Stimulated activated CD8-positive, alpha-beta memory T cell treated with anti-CD3 and anti-CD28 coated beads, Interleukin-12 subunit alpha, Interleukin-12 subunit beta, amount 100 ng/mL, for 1 hour (primary cell): ENCODE measurements around the gene SERP2.
"Not testable (repeated sequence)": the region's sequence is repeated elsewhere in the genome, so short reads cannot be mapped to it uniquely, and the experiment has no call there.

Source experiments
- DNase-seq: peaks from one replicate; pipeline ENCODE4 v3.0.0-alpha.2; 2020; ENCODE audit warnings: low read depth

SERP2 gene

DNA sequence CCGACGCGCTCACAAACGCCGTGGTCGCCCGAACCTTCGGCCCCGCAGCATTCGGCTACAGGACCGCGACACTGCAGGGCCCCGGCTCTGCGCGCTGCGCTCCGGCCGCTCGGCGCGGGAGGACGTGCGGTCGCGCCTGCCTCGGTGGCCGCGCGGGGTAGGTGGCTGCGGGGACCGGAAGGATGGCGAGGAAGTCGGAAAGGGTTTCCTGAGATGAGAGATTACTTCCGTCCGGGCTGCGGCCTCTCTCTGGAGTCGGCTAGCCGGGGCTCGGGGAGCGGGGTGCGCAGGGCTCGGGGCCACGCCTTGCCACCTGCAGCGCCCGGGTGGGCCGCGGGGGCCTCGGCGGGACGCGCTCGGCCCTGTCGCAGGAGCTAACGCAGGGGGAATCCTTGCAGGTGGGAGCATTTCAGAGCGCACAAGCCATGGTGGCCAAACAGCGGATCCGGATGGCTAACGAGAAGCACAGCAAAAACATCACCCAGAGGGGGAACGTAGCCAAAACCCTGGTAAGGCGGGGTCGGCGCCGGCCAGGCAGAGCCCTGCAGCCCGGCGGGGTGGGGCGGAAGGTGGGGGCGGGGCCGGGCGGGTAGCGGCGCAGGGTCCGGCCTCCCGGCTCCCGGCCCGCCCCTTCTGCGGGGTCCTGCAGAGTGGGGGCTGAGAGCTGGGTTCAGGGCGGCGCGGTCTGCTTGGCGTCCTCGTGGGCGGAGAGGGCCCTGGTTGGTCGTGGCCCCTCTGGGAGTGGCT lies at the start of gene SERP2:
Gene SERP2, plus strand, starts transcription at position 224 of the 747 bp plus-strand sequence. Its CDS starts 202 bp downstream, at position 426.
- no peak for DNase-seq

DNA sequence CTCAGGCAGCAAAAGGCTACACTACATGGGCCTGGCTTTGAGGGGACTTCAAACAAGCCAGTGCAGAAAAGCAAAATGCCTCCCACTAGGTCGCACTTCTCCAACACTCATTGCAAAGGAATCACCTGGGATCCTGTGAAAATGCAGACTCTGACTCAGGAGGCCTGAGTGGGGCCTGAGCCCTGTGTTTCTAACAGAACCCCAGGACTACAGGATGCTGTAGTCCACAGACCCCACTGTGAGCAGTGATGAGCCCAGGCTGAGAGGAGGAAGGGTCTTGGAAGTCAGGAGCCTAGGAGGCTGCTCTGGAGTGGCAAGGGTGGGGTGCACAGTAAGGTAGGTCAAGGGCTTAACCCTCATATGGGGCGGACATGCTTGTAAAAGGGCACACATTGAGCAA lies 46.7 kb upstream of the SERP2 start:
- no peak for DNase-seq

DNA sequence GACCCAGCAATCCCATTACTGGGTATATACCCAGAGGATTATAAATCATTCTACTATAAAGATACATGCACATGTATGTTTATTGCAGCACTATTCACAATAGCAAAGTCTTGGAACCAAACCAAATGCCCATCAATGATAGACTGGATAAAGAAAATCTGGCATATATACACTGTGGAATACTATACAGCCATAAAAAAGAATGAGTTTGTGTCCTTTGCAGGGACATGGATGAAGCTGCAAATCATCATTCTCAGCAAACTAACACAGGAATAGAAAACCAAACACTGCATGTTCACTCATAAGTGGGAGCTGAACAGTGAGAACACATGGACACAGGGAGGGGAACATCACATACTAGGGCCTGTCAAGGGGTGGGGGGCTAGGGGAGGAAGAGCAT lies 44.6 kb upstream of the SERP2 start:
- DNase-seq: not testable (repeated sequence)

DNA sequence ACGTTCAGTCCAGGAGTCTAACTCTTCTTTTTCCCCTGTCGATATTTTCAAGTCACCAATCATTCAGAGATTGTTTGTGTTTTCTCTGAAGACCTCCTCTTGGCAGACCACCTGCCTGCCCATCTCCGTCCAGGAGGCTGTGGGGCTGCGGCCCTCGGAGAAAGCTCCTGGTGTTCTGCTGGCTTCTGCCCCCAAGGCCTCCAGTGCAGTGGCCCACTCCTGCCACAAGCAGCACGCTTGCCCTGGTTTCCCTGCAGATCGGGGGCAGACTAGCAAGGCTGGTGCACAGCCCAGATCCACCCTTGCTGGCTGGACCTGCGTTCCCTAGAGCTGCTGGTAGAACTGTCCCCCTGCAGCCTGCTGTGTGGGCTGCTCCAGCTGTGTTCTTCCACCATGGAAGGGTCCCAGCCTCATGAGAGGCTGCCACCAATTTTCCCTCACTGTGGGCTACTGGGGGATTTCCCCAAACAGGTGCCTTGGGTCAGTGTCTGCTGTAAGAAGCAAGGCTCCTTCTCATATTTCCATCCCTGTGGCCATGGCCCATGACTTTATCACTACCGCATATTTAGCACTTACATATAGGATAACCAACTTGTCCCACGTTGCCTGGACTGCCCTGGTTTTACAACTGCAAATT lies 43.6 kb upstream of the SERP2 start:
- DNase-seq: no peak

DNA sequence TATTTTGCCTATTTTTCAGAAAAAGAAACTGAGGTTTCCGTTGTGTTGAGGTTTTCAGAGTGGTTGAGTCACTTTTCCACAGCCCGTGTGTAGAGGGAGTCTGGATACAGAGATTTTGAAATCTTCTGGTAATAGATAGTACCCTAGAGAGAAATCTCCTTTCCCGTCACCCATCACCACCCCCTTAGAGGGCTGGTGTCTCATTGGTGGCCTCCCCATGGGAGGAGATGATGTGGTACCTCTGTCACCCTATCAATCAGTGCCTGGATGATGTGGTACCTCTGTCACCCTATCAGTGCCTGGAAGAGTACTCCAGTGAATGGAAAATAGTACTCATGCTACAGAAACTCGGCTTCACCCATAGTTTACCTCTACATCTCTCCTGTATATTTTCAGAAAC lies 42.2 kb upstream of the SERP2 start:
- DNase-seq: no peak

DNA sequence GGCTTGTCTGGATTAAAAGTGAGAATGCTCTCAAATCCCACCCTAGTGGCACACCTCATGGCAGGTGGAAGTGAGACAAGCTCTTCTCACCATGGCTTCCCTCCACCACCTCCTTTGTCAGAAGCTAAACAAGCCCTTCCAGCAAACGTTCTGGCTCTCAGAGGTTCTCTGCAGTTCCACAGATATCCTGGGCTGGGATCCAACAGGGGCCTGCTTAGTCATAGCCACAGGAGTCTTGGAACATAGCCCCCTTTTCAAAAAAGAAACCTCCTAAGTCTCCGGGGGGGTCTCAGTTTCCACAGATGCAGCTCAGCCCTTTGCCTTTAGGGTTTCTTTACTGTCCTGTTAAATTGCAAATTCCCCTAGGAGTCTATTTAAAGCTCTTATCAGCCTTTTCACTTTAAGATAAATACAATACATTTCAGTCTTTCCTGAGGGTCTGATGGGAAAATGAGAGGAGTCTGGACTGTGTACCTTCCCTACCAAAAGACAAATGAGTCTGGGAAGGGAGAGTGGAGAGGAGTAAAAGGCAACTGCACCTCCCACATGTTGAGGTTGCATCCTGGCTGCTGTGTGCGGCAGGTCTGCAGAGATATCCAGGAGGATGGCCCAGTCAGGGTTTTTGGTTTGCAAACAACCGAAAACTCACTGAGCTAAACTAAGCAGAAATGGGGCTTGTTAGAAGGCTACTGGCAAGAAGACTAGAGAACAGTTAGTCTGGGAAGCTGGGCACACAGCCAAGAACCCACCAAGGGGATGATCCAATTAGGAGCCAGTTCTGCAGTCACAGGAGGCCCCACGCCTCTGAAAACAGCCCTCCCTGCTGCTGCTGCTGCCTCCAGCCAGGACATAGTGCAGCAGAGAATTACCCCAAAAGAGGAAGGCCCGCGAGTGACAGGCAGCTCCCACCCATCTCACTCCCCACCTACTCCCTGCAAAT lies 41.4 kb upstream of the SERP2 start:
- DNase-seq: no peak

DNA sequence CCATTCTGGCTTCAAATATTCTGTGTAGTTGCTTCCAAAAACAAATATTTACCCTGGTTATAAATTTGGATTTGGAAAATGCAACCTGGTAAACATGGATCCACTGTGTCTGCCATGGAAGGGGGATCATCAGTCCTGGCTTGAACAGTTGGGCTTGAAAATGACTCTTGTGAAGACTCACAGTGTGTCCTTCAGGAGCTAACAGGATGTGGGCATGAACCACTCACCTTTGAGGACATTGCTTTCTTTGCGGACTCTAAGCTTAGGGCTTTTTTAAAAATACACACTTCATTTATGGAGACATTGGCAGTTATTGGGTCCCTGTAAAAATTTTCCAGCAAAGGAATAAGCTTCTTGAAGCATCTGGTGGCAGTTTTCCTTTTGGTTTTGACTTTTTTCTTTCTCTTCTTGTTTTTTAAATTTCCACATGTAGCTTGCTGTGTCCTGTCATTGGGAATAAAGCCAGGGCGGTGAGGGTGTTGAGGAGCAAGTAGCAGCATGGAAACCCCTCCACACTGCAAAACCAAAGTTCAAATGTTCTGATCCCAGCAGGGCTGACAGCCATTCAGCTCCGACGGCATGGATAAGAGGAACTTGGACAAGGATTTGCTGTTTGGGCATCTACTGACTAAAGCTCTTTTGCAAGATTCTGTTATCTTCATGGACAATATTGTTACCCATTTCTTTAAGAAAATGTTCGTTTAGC lies 39.5 kb upstream of the SERP2 start:
- DNase-seq: no peak

DNA sequence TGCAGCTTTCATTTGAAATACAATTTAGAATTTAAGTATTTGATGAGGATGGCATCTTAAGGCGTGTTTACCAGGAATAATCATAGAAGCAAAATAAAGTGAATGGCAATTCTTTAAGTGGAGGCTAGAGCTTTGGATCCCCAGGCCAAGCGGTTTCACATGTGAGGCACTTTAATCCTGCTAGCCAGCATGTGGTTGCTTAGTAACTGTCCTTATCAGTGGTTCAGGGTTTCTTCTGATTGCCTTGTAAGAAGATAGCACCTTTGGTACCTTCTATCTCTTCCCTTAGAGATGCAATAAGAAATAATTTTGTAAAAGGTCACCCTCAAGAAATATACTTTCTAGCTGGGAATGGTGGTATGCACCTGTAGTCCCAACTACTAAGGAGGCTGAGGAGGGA lies 38.9 kb upstream of the SERP2 start:
- DNase-seq: no peak

DNA sequence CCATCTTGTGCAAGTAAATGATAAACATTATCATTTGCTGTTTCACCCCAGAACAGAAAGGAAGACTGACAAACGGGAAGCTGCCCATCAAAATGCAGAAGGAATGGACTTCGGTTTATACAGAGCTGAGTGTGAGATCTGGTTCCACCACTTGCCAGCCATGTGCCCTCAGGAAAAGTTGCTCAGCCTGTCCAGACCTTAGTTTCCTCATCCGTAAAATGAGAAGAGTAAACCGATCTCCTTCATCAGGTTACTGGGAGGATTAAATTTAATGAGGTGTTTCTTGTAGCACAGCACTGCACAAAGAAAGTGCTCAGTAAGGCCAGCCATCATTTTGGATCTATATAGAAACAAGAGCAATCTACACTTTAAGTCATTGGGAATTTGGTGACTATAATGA lies 36.7 kb upstream of the SERP2 start:
- DNase-seq: no peak

DNA sequence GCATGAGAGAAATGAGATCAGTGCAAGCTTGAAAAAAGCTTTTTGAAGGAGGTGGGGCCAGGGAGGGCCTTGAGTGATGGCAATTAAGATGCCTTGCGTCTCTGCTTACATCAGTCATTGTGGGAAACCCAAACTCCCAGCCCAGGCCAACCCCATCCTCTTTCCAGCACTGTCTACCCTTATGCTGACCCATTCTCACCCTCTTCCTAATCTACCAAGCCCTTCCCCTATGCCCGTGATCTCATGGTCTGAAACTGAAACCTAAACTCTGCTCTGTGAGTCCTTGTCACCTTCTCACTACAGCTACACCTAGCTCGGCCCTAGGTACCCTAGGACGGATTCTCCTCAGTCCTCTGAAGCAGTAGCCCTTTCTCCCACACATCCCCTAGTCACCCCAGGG lies 36.0 kb upstream of the SERP2 start:
- no peak for DNase-seq

DNA sequence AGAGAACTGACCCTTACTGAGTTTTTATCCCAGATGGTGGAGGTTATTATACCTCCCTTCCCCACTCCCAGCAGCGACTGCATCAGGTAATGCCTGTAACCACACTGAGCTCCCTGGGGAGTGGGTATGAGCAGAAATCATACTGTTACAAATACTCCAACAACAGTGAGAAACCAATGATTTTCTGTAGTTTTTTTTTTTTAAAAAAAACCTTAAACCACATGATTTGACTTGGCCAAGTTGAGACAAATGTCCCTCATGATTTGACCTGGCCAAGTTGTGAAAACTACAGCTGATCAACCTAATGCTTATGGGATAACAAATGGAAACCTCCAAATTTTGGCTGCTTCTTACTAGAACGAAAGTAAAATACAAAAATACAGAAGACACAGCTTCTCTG lies 33.1 kb upstream of the SERP2 start:
- DNase-seq: no peak

DNA sequence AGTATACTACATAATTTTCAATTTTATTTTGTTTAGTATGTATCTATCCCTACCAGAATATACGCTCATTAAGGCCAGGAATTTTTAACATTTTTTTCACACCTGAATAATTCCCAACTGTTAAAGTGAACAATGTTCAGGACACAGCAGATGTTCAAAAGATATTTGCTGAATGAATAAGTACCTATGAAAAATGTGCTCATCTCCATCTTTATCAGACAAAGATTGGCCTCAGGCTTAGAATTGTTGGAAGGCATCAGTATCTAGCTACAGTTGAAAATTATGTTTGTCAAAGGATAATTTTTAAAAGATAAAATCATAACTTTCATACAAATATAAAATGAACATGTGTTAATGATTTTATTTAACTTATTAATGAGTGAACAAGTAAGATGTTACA lies 30.9 kb upstream of the SERP2 start:
- no peak for DNase-seq

DNA sequence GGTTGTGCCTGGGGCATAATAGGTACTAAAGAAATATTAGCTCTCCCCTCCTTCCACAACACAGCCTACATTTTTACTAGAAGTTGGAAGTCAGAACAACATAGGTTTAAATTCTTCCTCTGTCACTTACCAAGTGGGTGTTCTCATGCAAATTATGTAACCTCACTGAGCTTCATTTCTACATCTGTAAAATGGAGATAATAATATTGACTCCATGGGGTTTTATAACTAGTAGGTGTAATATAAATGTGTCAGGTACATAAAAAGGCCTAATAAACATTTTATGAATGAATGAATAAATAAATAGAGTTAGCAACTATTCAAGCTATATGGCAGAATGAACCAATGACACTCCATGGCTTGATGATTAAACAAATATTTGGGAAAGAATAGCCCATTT lies 27.1 kb upstream of the SERP2 start:
- no peak for DNase-seq

DNA sequence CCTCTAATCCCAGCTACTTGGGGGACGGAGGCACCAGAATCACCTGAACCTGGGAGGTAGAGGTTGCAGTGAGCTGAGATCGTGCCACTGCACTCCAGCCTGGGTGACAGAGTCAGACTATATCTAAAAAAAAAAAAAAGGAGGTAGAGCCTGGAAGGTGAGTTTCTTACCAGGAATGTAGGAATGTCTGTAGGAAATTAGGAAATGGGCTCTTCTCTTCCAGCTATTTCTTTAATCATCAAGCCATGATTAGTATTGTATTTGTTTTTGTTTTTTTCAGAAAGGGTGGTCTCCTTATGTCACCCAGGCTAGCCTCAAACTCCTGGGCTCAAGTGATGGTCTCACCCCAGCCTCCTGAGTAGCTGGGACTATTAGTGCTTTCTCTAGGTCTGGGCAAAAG lies 26.3 kb upstream of the SERP2 start:
- DNase-seq: no peak

DNA sequence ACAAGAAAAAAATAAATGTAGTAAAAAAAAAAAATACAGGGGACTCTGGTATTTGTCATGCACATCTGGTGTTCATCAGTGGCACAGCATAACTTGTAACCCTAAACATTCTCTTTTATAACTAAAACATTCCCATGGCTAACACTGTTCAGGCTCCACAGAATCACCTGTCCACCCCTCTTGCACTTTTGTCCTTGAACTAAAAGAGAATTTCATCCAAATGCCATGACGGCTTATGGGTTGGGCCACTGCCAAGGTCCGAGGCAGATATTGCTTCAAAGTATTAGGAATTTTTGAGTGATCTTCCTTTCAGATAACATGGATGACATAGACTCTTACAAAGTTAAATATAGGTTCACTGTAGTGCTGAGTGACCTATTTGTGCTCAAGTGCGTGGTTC lies 25.7 kb upstream of the SERP2 start:
- no peak for DNase-seq

DNA sequence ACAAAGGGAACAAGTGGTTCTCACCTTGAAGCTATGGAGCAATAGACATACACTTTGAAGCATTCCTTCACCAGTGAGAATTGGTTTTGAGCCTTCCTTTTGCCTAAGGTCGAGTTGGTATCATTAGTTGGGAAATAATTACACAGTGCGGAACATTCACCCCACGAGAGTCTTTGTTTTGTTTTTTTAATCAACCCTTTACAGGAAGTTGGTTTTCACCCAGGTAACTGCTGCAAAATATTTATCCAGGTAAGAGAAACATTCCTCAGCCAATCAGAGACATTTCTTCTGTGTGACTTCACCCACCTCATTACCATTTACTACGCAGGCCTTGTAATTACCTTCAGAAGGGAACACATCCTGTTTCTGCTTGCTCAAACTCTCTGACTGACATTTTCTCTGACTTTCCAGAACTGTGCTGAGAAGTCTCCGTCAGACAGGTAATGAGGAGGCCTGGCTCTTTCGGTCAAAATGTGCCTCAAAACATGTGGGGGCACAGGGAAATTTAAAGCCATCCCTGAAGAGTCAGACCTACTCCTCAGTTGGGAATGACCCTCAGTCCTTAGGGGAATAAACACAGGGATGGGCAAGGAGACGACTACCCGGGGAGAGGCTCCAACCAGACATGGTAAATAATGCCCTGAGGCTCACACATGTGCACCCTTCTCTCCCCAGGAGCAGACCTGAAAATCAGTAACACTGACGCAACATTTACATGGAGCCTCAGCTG lies 22.7 kb upstream of the SERP2 start:
- no peak for DNase-seq

DNA sequence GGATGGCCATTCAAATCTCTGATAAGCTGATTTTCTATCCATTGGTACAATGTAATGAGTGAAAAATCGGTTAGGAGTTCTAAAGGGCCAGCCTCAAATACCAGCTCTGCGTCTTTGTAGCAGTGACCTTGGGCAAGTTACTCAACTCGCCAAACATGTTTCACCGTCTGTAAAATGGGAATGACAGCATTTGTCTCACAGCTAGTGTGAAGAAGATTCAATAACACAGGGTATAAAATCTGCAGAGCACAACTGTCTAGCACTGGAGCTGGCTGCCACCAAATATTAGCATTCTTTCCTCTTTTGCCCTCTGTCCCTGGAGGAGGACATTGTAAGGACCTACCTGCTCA lies 22.1 kb upstream of the SERP2 start:
- DNase-seq: no peak

DNA sequence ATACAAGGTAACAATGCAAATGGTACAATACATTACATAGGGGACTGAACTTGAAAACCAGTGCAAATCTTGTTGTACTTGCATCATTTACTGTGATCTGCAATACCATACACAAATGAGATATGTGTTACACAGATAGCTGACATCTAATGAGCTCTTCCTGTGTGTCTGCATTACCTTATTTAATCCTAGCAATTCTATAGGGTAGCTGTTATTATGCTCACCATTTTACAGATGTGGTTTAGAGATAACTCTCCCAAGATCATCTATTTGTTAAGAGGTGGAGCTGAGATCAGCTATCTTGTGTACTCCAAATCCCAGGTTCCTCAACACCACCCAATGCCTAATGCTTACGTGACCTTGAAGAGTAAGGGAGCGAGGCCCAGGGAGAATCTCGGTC lies 21.4 kb upstream of the SERP2 start:
- no peak for DNase-seq

DNA sequence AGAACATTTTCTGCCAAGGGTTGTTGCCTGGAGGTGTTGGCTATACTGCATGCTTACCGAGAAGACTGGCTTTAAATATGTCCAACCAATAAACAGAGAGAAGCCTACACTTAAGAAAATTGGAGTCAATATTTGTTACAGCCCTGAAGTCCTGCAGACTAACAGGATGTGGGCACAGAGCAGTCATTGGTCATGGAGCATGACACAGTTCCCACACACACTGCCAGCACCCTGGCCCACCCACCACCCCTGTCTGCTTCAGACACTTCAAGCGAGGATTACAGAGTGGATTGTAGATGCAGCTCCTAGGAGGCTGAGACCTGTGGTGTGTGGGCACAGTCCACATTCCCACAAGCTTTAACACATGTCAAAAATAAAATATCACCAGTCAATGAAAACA lies 21.0 kb upstream of the SERP2 start:
- no peak for DNase-seq

DNA sequence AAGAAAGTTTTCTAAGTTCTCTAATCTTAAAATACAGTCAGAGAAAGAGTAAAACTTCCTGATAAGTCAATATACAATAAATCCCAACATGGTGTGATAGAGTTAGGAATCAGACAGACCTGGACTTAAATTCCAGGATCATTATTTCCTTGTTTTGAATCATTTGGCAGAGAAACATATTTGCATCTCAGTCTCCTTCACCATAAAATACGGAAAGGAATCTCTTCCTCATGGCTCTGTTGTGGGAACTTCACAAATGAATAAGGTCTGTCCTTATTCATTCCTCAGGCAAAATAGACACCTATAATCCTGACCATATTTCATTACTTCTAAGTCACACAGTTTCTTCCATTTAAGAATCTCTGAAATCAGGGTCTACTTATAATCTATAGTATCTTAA lies 19.3 kb upstream of the SERP2 start:
- no peak for DNase-seq

DNA sequence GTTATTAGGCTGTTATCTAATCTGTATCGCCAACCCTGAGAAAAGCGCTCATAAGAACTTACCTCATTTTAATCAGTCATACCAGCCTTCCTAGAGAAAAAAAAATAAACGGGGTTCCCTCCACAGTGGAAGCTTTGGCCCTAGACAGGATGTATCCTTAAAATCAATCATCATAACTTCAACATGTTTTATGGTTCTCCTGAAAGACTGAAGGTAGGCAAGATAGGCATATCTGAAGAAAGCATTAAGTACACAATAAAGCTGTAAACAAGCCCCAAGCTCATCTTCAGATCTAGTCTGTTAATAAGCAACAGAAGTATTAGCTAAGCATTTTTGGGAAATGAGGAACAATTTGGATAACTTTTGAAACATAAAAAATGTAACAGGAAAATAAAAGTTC lies 18.7 kb upstream of the SERP2 start:
- no peak for DNase-seq

DNA sequence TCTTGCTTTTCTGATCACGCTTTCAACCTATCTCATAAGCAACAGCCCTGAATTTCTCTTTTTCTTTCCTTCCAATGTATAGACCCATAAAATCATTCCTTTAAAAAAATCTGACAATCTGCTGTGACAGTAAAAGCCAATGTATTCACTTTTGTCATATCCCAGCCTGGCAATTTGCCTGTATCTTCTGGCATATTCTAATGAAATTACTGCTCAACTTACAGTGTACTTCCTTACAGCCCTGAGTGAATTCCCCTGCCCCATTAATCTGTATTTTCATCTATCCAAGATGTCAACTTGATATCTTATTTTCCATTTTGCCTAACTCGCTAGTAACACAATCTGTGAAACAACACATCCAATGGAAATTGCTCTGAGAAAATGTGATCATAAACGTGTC lies 18.0 kb upstream of the SERP2 start:
- DNase-seq: no peak
